Neural progenitor cell (in vitro differentiated cells): Measurements from ENCODE around the gene CCDC71L. TPM values are rescaled to one million over a fixed set of nuclear protein-coding genes. Genes with fewer than 3 reads are reported as not detected.

Experiments used
- DNase-seq: peaks from one replicate; pipeline ENCODE4 v3.0.0-alpha.2; 2016; ENCODE audit warnings: low spot score
- H2AFZ ChIP-seq: fragments of 200-600 bp; sonication (generic); replicated peaks from 2 replicates; pipeline ENCODE4 v1.6.1; 2016; ENCODE audit warnings: antibody characterized with exemption
- H3F3A ChIP-seq: fragments of 200-600 bp; sonication (generic); 2 replicates; pipeline ENCODE4 v1.6.1; 2016; ENCODE audit warnings: antibody characterized with exemption, low read depth
- H3K27ac ChIP-seq: fragments of 200-600 bp; sonication (generic); 2 replicates; pipeline ENCODE4 v1.5.1; 2016; ENCODE audit warnings: mild to moderate bottlenecking
- H3K27me3 ChIP-seq: fragments of 200-600 bp; sonication (generic); 2 replicates; pipeline ENCODE4 v1.6.1; 2016; ENCODE audit warnings: mild to moderate bottlenecking, moderate library complexity
- H3K36me3 ChIP-seq: fragments of 200-600 bp; sonication (generic); 2 replicates; pipeline ENCODE4 v1.5.1; 2016
- H3K4me1 ChIP-seq: fragments of 200-600 bp; sonication (generic); 2 replicates; pipeline ENCODE4 v1.6.1; 2016; ENCODE audit warnings: mixed run types
- H3K4me2 ChIP-seq: fragments of 200-600 bp; sonication (generic); 2 replicates; pipeline ENCODE4 v1.6.1; 2016
- H3K4me3 ChIP-seq: fragments of 200-600 bp; sonication (generic); 2 replicates; pipeline ENCODE4 v1.5.1; 2016
- H3K79me2 ChIP-seq: fragments of 200-600 bp; sonication (generic); 2 replicates; pipeline ENCODE4 v1.6.1; 2016; ENCODE audit warnings: low read depth
- H3K9ac ChIP-seq: fragments of 200-600 bp; sonication (generic); 2 replicates; pipeline ENCODE4 v1.6.1; 2016
- H3K9me3 ChIP-seq: fragments of 200-600 bp; sonication (generic); 2 replicates; pipeline ENCODE4 v1.5.1; 2016; ENCODE audit warnings: low read depth
- H4K20me1 ChIP-seq: fragments of 200-600 bp; sonication (generic); 2 replicates; pipeline ENCODE4 v1.6.1; 2016; ENCODE audit warnings: low read depth
- H3K27ac Mint-ChIP-seq: 3 replicates; pipeline ENCODE4 v1.8.0; 2021; ENCODE audit warnings: mixed read lengths
- H3K27me3 Mint-ChIP-seq: 2 replicates; pipeline ENCODE4 v1.8.0; 2022; ENCODE audit warnings: low read depth, mild to moderate bottlenecking, inconsistent platforms, moderate library complexity, mixed read lengths; ENCODE audit not compliant: insufficient read depth
- H3K36me3 Mint-ChIP-seq: 3 replicates; pipeline ENCODE4 v1.8.0; 2021; ENCODE audit warnings: mixed read lengths
- H3K4me1 Mint-ChIP-seq: 3 replicates; pipeline ENCODE4 v1.8.0; 2021; ENCODE audit warnings: mixed read lengths
- H3K4me3 Mint-ChIP-seq: 3 replicates; pipeline ENCODE4 v1.8.0; 2021; ENCODE audit warnings: mild to moderate bottlenecking, moderate library complexity, mixed read lengths
- H3K9me3 Mint-ChIP-seq: 3 replicates; pipeline ENCODE4 v1.8.0; 2020; ENCODE audit warnings: mixed read lengths
- CTCF ChIP-seq: fragments of 200-600 bp; sonication (generic); IDR thresholded peaks from 2 replicates; pipeline ENCODE4 v1.5.1; 2017; ENCODE audit warnings: antibody characterized with exemption, mild to moderate bottlenecking
- EZH2 ChIP-seq: fragments of 200-600 bp; sonication (generic); IDR thresholded peaks from 2 replicates; pipeline ENCODE4 v1.6.1; 2017; ENCODE audit warnings: antibody characterized with exemption, mild to moderate bottlenecking, moderate library complexity
- EZH2phosphoT487 ChIP-seq: fragments of 200-600 bp; sonication (generic); IDR thresholded peaks from 2 replicates; pipeline ENCODE4 v1.6.1; 2017; ENCODE audit warnings: antibody characterized with exemption
- total RNA-seq: library from RNA; depleted of rRNA; stranded (reverse); fragments of >200 nt; gene quantifications from 2 replicates; pipeline ENCODE4 v1.2.3, GENCODE V29; 2015; ENCODE audit warnings: low replicate concordance

CCDC71L gene
- total RNA-seq, 1 donor from 2014 or later = 23.8 TPM

- Mint-ChIP-seq H3K36me3 (no peaks in the 10 kb centered on the region), H3K27me3 (no peaks in the 10 kb centered on the region), H3K9me3 (peaks cover 2% of the 10 kb centered on the region), H3K27ac (no peak overlapping the region), H3K4me3 (no peak overlapping the region), H3K4me1 (peaks cover 9% of the 10 kb centered on the region)
- Histone ChIP-seq H3K27ac (no peak overlapping the region), H2AFZ (no peak overlapping the region), H3K79me2 (no peaks in the 10 kb centered on the region), H3F3A (no peaks in the 10 kb centered on the region), H3K36me3 (no peaks in the 10 kb centered on the region), H3K9me3 (no peaks in the 10 kb centered on the region), H3K27me3 (no peaks in the 10 kb centered on the region), H3K9ac (no peak overlapping the region), H3K4me1 (no peaks in the 10 kb centered on the region), H3K4me3 (no peak overlapping the region), H3K4me2 (no peak overlapping the region), H4K20me1 (no peaks in the 10 kb centered on the region)
- TF ChIP-seq EZH2 (no peak), CTCF (no peak), EZH2phosphoT487 (no peak)
- no peak for DNase-seq
Measured at GRCh38 chr7:106614751-106615150, 46.2 kb downstream of the CCDC71L start.

- Histone ChIP-seq H2AFZ (no peak overlapping the region), H3K4me2 (no peak overlapping the region), H3K4me3 (no peak overlapping the region), H4K20me1 (no peaks in the 10 kb centered on the region), H3K79me2 (no peaks in the 10 kb centered on the region), H3F3A (no peaks in the 10 kb centered on the region), H3K9ac (no peak overlapping the region), H3K9me3 (no peaks in the 10 kb centered on the region), H3K4me1 (no peaks in the 10 kb centered on the region), H3K36me3 (no peaks in the 10 kb centered on the region), H3K27me3 (no peaks in the 10 kb centered on the region), H3K27ac (no peak overlapping the region)
- Mint-ChIP-seq H3K4me3 (no peak overlapping the region), H3K27ac (no peak overlapping the region), H3K27me3 (peaks cover 2% of the 10 kb centered on the region), H3K9me3 (peaks cover 2% of the 10 kb centered on the region), H3K36me3 (no peaks in the 10 kb centered on the region), H3K4me1 (peaks cover 13% of the 10 kb centered on the region)
- DNase-seq = no peak
- TF ChIP-seq EZH2 (no peak), CTCF (no peak), EZH2phosphoT487 (no peak)
Measured at GRCh38 chr7:106613848-106614560, 47.0 kb downstream of the CCDC71L start.

DNA sequence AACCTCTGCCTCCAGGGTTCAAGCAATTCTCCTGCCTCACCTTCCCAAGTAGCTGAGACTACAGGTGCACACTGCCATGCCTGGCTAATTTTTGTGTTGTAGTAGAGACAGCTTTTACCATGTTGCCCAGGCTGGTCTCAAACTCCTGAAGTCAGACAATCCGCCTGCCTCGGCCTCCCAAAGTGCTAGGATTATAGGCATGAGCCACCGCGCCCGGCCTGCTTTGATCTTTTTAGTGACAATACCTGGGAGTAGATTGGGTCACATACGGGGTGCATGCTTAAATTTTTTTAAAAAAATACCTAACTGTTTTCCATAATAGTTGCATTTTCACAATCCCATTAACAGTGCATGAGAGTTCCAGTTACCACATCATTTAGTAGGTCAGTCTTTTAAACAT is 47.7 kb downstream of the CCDC71L start:
- Histone ChIP-seq H3K9me3 (no peaks in the 10 kb centered on the region), H4K20me1 (no peaks in the 10 kb centered on the region), H3K36me3 (no peaks in the 10 kb centered on the region), H3K27ac (no peak overlapping the region), H3K9ac (no peak overlapping the region), H3K4me1 (no peaks in the 10 kb centered on the region), H3K4me3 (no peak overlapping the region), H3F3A (no peaks in the 10 kb centered on the region), H3K79me2 (no peaks in the 10 kb centered on the region), H2AFZ (no peak overlapping the region), H3K27me3 (no peaks in the 10 kb centered on the region), H3K4me2 (no peak overlapping the region)
- Mint-ChIP-seq H3K4me1 (peaks cover 17% of the 10 kb centered on the region), H3K27ac (no peak overlapping the region), H3K9me3 (peaks cover 2% of the 10 kb centered on the region), H3K36me3 (no peaks in the 10 kb centered on the region), H3K27me3 (peaks cover 2% of the 10 kb centered on the region), H3K4me3 (no peak overlapping the region)
- no peak for DNase-seq
- TF ChIP-seq EZH2 (no peak), CTCF (no peak), EZH2phosphoT487 (no peak)
